ENCODE data around the gene TNS4.
A peak's percentile ranks its signal among the peaks of the same experiment; 100 is the strongest.

The TNS4 gene

DNA sequence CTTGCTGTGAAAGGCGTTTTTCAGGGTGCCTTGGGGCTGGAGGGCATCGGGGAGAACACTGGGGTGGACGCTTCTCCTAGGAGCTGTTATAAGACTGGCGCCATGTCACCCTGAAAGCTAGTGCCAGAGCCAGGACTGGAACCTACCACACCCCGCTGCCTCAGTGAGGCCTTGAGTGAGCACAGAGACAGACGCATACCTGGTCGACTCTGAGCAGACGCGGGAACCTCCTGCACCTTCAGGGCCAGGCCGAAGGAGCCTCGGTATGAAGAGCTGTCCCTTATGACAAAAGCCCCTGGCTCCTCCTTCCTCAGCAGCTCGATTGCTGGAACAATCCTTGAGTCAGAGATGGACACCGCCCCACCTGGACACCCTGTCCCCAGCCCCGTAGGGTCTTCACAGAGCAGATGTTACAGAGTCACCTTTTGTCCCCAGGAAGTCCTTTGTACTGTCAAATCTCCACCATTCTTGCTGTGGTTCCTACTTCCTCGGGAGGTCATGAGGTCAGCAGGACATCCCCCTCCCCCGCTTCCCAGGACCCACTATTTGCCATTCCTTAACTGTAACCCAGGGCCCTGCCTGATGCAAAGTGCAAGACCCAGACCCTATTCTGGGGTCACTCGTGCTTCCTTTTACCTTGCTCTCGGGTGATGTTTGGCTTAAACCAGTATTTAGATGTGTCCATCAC, 17.0 kb downstream of the TNS4 start:
- Histone ChIP-seq H3K9me3 (no peaks in the 10 kb centered on the region), H3K27ac (no peak overlapping the region), H4K20me1 (no peaks in the 10 kb centered on the region), H3K4me2 (no peak overlapping the region), H3K4me1 (peaks cover 60% of the 10 kb centered on the region), H3K36me3 (no peaks in the 10 kb centered on the region), H3K27me3 (no peaks in the 10 kb centered on the region; the same call in 1 of the 2 replicates), H3K9ac (no peak overlapping the region), H3K4me3 (no peak overlapping the region)
- no peak for TF ChIP-seq Cebpa-rat (IDR thresholded peaks at IDR 0.05)

- Histone ChIP-seq H3K9ac (no peak overlapping the region), H4K20me1 (no peaks in the 10 kb centered on the region), H3K36me3 (no peaks in the 10 kb centered on the region), H3K4me1 (peaks cover 60% of the 10 kb centered on the region), H3K27me3 (no peaks in the 10 kb centered on the region; the same call in 1 of the 2 replicates), H3K4me3 (no peak overlapping the region), H3K4me2 (no peak overlapping the region), H3K9me3 (no peaks in the 10 kb centered on the region), H3K27ac (no peak overlapping the region)
- TF ChIP-seq Cebpa-rat (IDR thresholded peaks at IDR 0.05), result no peak
These were observed 17.7 kb downstream of the TNS4 start for GRCh38 chr17:40483679-40484078.

GRCh38 chr17:40482722-40483121, 18.7 kb downstream of the TNS4 start:
- H3K36me3 ChIP-seq, result no peaks in the 10 kb centered on the region
- peaks cover 3% of the 10 kb centered on the region; the same call in 1 of the 2 replicates for H3K9me3 ChIP-seq
- H3K27me3 ChIP-seq, result no peaks in the 10 kb centered on the region; the same call in 1 of the 2 replicates
- TF ChIP-seq Cebpa-rat (IDR thresholded peaks at IDR 0.05), result no peak
- no peak overlapping the region for H3K9ac ChIP-seq
- no peak overlapping the region for H3K4me2 ChIP-seq
- no peaks in the 10 kb centered on the region for H4K20me1 ChIP-seq
- no peak overlapping the region for H3K27ac ChIP-seq
- H3K4me3 ChIP-seq, result no peak overlapping the region
- H3K4me1 ChIP-seq, result peaks cover 60% of the 10 kb centered on the region

DNA sequence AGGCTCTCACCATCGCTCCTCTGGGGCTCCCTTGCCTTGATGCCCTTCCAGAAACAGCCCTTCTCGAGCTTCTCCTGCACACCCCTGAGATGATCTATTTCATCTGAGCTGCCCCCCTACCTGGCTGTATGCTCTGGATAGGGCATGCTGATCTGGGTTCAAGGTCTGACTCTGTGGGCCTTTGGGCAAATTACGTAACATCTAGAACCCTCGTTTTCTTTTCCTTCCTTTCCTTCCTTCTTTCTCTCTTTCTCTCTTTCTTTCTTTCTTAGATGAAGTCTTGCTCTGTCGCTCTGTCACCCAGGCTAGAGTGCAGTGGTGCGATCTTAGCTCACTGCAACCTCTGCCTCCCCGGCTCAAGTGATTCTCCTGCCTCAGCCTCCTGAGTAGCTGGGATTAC, 20.3 kb downstream of the TNS4 start:
- Histone ChIP-seq H3K27ac (peak overlapping the region; percentile 74), H3K9ac (no peak overlapping the region), H3K27me3 (no peaks in the 10 kb centered on the region; the same call in 1 of the 2 replicates), H3K36me3 (no peaks in the 10 kb centered on the region), H3K4me1 (peaks cover 65% of the 10 kb centered on the region), H3K4me2 (peak overlapping the region; percentile 86), H3K9me3 (peaks cover 4% of the 10 kb centered on the region; the same call in 1 of the 2 replicates), H4K20me1 (no peaks in the 10 kb centered on the region), H3K4me3 (no peak overlapping the region)
- no peak for TF ChIP-seq Cebpa-rat (IDR thresholded peaks at IDR 0.05)

DNA sequence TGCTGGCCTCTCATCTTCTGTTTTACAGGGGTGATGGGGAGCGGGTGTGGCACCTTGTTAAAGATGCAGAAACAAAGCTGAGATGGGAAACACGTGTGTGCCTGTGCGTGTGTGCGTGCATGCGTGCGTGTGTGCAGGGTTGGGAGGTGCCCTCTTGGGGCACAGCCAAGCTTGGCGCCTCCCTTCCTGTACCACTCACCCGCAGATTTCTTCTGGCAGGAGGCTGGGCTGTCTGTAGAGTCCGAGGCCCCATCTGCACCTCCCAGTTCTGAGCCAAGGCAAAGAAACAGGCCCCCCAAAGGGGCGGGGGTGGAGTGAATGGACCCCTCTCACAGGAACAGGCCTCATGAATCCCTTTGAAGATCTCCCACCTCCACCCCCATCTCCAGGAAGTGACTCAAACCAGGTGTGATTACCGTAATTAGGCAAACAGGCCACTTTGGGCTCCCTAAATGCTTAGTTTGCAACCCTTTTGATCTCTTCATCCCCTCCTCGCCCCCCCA, 20.9 kb downstream of the TNS4 start:
- H3K4me2 ChIP-seq, result peak overlapping the region; percentile 86
- H3K27ac ChIP-seq, result peak overlapping the region; percentile 74

DNA sequence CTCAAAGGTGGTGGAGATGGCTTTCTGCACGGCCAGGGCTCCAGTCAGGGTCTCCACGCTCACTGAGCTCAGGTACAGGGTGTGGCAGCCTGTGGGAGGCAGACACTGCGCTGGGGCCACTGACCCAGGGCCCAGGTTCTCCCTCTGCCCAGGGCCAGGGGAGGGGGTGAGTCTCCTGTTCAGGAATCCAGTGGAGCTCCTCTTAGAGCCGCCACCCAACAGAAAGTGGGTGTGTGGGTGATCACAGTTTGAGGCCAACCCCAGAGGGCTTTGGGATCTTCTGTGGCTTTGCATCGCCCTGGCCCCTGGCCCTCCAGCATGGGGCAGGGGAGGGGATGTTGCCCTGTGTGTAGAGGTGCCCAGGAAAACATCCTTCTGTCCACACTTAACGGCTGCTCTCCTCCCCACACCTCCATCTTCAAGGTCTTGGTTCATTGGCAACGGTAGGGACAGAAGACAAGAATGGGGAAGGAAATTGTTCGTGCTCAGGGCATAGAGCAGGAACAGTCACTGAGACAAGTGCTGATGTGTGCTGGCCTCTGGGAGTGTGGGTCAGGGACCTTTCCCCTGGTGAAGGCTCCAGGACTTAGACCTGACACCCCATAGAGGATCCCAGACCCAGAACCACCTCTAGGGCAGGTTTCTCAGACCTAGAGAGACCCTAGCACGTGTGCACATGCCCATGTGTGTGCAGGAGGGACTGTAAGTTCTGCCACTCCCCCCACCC, 21.5 kb downstream of the TNS4 start:
- peaks cover 67% of the 10 kb centered on the region for H3K4me1 ChIP-seq
- no peaks in the 10 kb centered on the region for H3K36me3 ChIP-seq
- H3K9me3 ChIP-seq, result peaks cover 4% of the 10 kb centered on the region; the same call in 1 of the 2 replicates
- no peaks in the 10 kb centered on the region; the same call in 1 of the 2 replicates for H3K27me3 ChIP-seq
- TF ChIP-seq Cebpa-rat (IDR thresholded peaks at IDR 0.05), result no peak
- peak overlapping the region; percentile 23; the same call in 1 of the 2 replicates for H3K9ac ChIP-seq
- H4K20me1 ChIP-seq, result no peaks in the 10 kb centered on the region
- H3K4me2 ChIP-seq, result peak overlapping the region; percentile 86
- peak overlapping the region; percentile 74 for H3K27ac ChIP-seq
- no peak overlapping the region for H3K4me3 ChIP-seq

More for the DNA sequence above, 20.9 kb downstream of the TNS4 start:
- Histone ChIP-seq H3K4me1 (peaks cover 66% of the 10 kb centered on the region), H3K36me3 (no peaks in the 10 kb centered on the region), H3K4me3 (no peak overlapping the region), H3K9ac (no peak overlapping the region), H3K27me3 (no peaks in the 10 kb centered on the region; the same call in 1 of the 2 replicates), H3K9me3 (peaks cover 4% of the 10 kb centered on the region; the same call in 1 of the 2 replicates), H4K20me1 (no peaks in the 10 kb centered on the region)
- no peak for TF ChIP-seq Cebpa-rat (IDR thresholded peaks at IDR 0.05)

DNA sequence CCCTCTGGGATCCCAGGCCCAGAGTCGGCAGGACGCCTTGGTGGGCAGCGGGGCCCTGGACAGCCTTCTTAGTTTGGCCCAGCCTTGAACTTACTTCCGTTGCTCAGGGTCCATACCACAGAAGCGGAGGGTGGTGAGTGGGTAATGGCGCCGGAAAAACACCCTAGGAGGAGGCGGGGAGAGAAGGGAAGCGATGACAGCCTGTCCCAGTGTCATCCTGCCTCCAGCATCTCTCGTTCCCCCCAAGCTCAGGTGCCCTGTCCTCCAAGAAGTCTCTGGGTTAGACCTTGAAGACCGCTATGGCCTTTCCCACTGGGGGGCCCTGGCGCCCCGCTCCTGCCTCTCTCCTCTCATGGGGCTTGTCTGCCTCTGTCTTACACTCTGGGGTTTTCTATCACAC, 22.9 kb downstream of the TNS4 start:
- no peak overlapping the region for H3K4me3 ChIP-seq
- H3K9ac ChIP-seq, result no peak overlapping the region
- H3K9me3 ChIP-seq, result peaks cover 4% of the 10 kb centered on the region; the same call in 1 of the 2 replicates
- peak overlapping the region; percentile 19; the same call in 1 of the 2 replicates for H3K27ac ChIP-seq
- no peaks in the 10 kb centered on the region for H4K20me1 ChIP-seq
- no peaks in the 10 kb centered on the region for H3K27me3 ChIP-seq
- no peaks in the 10 kb centered on the region for H3K36me3 ChIP-seq
- no peak for TF ChIP-seq Cebpa-rat (IDR thresholded peaks at IDR 0.05)
- H3K4me2 ChIP-seq, result peak overlapping the region; percentile 86
- peaks cover 67% of the 10 kb centered on the region for H3K4me1 ChIP-seq

- peaks cover 65% of the 10 kb centered on the region for H3K4me1 ChIP-seq
- no peaks in the 10 kb centered on the region for H3K27me3 ChIP-seq
- H3K9me3 ChIP-seq, result peaks cover 9% of the 10 kb centered on the region
- H3K4me3 ChIP-seq, result no peak overlapping the region
- H3K4me2 ChIP-seq, result no peak overlapping the region; the same call in 1 of the 2 replicates
- no peak overlapping the region for H3K9ac ChIP-seq
- no peak overlapping the region; the same call in 1 of the 2 replicates for H3K27ac ChIP-seq
- no peaks in the 10 kb centered on the region for H4K20me1 ChIP-seq
- no peaks in the 10 kb centered on the region for H3K36me3 ChIP-seq
- no peak for TF ChIP-seq Cebpa-rat (IDR thresholded peaks at IDR 0.05)
These were observed 23.6 kb downstream of the TNS4 start for GRCh38 chr17:40477796-40478195.

DNA sequence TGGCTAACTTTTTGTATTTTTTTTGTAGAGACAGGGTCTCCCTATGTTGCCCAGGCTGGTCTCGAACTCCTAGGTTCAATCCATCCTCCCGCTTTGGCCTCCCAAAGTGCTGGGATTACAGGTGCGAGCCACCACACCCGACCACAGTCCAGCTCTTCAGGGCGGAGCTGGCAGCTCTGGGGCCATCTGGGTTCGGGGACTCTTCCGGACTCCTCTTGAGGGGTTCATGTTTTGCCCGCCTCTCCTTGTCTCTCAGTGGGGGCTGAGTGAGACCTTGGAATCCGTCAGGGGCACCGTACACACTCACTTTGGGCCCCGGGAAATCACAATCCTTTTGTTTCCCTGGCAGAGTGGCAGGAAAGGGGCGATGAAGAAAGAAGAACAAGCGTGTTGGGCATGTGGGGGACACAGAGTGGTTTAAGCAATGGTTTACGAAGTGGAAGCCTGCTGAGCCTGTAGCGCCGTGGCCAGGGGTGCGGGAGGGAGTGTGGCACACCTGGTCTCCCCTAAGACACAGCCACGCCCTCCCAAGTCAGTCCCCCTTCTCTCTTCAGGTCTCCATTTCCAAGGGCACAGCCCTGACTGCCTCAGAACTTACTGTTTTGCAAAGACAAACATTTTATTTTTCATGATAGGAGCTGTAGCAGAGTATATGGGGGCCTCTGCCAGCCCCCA, 26.1 kb downstream of the TNS4 start:
- peaks cover 21% of the 10 kb centered on the region for H3K9me3 ChIP-seq
- H3K4me2 ChIP-seq, result no peak overlapping the region
- 0 out of 2 replicates have a peak, but pooled peaks cover 5% of the 10 kb centered on the region for H3K36me3 ChIP-seq
- peaks cover 41% of the 10 kb centered on the region for H3K4me1 ChIP-seq
- H4K20me1 ChIP-seq, result no peaks in the 10 kb centered on the region
- TF ChIP-seq Cebpa-rat (IDR thresholded peaks at IDR 0.05), result no peak
- no peaks in the 10 kb centered on the region for H3K27me3 ChIP-seq
- H3K9ac ChIP-seq, result no peak overlapping the region
- peak overlapping the region; percentile 36 for H3K27ac ChIP-seq
- H3K4me3 ChIP-seq, result no peak overlapping the region

Data from BLaER1 (cell line).